Measurements from ENCODE around the gene NR4A1.

Gene NR4A1

DNA sequence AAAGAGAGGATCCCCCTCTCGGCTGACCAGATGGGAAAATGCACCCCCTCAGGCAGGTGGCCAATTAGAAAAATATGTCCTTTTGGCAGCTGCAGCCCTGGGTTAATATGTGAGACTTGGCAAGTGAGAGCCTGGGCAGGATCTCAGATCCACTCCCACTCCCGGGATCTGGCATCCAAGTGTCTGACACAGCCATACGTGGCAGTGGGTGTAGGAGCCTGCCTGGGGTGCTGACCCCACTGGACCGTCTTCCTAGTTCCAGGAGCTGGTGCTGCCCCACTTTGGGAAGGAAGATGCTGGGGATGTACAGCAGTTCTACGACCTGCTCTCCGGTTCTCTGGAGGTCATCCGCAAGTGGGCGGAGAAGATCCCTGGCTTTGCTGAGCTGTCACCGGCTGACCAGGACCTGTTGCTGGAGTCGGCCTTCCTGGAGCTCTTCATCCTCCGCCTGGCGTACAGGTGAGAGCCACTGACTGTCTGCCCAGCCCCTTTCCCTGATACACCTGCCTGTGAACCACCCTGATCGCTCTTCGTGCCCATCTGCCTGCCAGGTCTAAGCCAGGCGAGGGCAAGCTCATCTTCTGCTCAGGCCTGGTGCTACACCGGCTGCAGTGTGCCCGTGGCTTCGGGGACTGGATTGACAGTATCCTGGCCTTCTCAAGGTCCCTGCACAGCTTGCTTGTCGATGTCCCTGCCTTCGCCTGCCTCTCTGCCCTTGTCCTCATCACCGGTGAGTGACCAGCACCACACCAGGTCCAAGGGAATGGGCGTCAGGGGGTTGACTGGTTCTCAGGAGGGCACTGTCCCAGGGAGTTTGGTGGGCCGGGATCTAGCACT lies 5.8 kb downstream of the NR4A1 start:
- no peak for TF ChIP-seq EP300 (IDR thresholded peaks at IDR 0.05; ENCODE audit: borderline replicate concordance)
- TF ChIP-seq TCF12 (IDR thresholded peaks at IDR 0.05; ENCODE audit: low read depth), result no peak
- TF ChIP-seq TEAD4 (IDR thresholded peaks at IDR 0.05), result no peak
- no peak for TF ChIP-seq TAF1 (IDR thresholded peaks at IDR 0.05; ENCODE audit: low read depth)
- TF ChIP-seq CEBPB (IDR thresholded peaks at IDR 0.05), result no peak
- TF ChIP-seq, protein P1, sequence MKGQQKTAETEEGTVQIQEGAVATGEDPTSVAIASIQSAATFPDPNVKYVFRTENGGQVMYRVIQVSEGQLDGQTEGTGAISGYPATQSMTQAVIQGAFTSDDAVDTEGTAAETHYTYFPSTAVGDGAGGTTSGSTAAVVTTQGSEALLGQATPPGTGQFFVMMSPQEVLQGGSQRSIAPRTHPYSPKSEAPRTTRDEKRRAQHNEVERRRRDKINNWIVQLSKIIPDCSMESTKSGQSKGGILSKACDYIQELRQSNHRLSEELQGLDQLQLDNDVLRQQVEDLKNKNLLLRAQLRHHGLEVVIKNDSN (IDR thresholded peaks at IDR 0.05), result no peak
- TF ChIP-seq YY1 (IDR thresholded peaks at IDR 0.05; ENCODE audit: low read depth), result no peak
- no peak for TF ChIP-seq EGR1 (IDR thresholded peaks at IDR 0.05)
- TF ChIP-seq, protein P2, sequence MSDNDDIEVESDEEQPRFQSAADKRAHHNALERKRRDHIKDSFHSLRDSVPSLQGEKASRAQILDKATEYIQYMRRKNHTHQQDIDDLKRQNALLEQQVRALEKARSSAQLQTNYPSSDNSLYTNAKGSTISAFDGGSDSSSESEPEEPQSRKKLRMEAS (IDR thresholded peaks at IDR 0.05), result no peak
- TF ChIP-seq, protein P3, sequence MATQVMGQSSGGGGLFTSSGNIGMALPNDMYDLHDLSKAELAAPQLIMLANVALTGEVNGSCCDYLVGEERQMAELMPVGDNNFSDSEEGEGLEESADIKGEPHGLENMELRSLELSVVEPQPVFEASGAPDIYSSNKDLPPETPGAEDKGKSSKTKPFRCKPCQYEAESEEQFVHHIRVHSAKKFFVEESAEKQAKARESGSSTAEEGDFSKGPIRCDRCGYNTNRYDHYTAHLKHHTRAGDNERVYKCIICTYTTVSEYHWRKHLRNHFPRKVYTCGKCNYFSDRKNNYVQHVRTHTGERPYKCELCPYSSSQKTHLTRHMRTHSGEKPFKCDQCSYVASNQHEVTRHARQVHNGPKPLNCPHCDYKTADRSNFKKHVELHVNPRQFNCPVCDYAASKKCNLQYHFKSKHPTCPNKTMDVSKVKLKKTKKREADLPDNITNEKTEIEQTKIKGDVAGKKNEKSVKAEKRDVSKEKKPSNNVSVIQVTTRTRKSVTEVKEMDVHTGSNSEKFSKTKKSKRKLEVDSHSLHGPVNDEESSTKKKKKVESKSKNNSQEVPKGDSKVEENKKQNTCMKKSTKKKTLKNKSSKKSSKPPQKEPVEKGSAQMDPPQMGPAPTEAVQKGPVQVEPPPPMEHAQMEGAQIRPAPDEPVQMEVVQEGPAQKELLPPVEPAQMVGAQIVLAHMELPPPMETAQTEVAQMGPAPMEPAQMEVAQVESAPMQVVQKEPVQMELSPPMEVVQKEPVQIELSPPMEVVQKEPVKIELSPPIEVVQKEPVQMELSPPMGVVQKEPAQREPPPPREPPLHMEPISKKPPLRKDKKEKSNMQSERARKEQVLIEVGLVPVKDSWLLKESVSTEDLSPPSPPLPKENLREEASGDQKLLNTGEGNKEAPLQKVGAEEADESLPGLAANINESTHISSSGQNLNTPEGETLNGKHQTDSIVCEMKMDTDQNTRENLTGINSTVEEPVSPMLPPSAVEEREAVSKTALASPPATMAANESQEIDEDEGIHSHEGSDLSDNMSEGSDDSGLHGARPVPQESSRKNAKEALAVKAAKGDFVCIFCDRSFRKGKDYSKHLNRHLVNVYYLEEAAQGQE (IDR thresholded peaks at IDR 0.05; ENCODE audit: low read depth), result no peak

DNA sequence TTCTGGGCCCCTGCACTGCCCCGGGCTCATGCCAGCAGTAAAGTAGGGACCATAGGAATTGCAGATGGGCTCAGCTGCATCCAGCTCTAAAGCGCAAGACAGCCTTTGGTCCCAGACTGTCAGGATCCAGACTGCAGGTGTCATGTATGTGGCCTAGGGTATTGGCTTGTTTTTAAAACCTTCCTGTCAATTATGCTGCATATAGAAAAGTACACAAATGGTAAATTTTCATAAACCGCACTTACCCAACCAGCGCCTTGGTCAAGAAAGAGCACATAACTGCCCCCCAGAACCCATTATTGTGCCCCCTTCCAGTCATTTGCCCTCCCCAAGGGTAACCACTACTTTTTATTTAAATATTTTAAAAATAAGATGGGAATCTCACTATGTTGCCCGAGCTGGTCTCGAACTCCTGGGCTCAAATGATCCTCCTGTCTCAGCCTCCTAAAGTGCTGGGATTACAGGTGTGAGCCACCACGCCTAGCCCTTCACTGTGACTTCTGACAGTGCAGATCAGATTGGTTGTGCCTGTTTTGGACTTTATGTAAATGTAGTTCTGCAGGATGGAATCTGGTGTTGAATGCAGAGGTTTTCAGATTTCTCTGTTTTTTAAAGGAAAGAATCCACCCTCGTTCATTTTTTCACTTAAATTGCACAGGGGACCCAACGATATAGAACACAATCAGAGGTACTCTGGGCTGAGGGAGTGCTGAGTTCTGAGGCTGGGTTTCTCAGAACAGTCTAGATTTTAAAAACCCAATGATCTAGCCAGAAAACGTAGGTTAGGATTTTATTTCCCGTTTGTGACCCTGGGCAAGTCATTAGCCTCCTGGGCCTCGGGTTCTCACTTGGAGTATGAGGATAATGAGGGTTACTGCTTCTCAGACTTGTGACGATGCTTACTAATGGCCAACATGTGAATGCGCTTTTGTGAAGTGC lies 6.7 kb downstream of the NR4A1 start:
- TF ChIP-seq EP300 (IDR thresholded peaks at IDR 0.05; ENCODE audit: borderline replicate concordance) (no peak), EGR1 (IDR thresholded peaks at IDR 0.05) (no peak), FOXM1 (IDR thresholded peaks at IDR 0.05; ENCODE audit: borderline replicate concordance, low read depth) (no peak), TAF1 (IDR thresholded peaks at IDR 0.05; ENCODE audit: low read depth) (no peak), ZBTB7A (IDR thresholded peaks at IDR 0.05; ENCODE audit: low read depth) (no peak), YY1 (IDR thresholded peaks at IDR 0.05; ENCODE audit: low read depth) (no peak), TCF12 (IDR thresholded peaks at IDR 0.05; ENCODE audit: low read depth) (no peak), CEBPB (IDR thresholded peaks at IDR 0.05) (no peak)
- TF ChIP-seq, protein P3 (IDR thresholded peaks at IDR 0.05; ENCODE audit: low read depth), result no peak

DNA sequence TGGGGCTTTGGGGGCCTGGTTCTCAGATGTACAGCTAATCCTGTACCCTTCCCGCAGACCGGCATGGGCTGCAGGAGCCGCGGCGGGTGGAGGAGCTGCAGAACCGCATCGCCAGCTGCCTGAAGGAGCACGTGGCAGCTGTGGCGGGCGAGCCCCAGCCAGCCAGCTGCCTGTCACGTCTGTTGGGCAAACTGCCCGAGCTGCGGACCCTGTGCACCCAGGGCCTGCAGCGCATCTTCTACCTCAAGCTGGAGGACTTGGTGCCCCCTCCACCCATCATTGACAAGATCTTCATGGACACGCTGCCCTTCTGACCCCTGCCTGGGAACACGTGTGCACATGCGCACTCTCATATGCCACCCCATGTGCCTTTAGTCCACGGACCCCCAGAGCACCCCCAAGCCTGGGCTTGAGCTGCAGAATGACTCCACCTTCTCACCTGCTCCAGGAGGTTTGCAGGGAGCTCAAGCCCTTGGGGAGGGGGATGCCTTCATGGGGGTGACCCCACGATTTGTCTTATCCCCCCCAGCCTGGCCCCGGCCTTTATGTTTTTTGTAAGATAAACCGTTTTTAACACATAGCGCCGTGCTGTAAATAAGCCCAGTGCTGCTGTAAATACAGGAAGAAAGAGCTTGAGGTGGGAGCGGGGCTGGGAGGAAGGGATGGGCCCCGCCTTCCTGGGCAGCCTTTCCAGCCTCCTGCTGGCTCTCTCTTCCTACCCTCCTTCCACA lies 7.6 kb downstream of the NR4A1 start:
- TF ChIP-seq NFIC (IDR thresholded peaks at IDR 0.05) (0 out of 2 replicates have a peak, but pooled peaks have one; percentile 10), CREB1 (IDR thresholded peaks at IDR 0.05; ENCODE audit: low read depth) (no peak)

DNA sequence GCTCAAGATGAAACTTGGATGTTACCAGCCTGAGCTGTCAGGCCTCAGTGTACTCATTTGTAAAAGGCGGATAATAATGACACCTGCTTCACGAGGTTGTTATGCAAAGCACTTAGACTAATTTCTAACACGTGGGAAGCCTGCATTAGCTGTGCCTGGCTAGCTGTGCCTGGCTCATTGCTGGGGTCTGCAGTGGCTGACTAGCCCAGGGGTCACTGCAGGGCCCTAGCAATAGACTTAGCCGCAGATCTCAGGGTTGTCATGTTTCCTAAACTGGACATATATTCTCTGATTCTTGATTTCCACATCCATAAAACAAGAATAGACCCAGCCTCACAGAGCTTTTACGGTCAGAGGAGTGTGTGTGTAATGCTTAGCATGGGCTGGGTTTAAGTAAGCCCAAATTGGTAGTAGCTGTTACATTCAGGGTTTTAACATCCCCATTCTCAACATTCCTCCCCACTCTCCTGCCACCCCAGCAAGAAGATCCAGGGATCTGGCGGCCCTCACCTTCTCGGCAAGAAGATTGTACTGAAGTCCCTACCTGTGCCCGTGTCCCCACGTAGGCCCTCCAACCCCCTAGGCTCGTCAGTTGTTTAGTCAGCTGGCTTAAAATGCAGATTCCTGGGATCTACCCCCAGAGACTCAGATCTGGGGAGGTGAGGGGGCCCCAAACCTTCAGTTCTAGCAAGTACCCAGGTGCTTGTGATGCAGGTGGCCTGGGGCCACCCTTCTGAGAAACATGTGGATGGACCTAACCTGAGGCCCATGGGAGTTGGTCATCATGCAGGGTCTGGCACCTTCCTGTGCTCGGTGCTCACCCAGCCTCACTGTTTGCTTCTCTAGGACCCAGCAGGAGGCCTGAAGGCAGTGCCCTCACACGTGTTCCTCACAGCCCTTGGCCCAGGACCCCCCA lies 8.6 kb downstream of the NR4A1 start:
- TF ChIP-seq CREB1 (IDR thresholded peaks at IDR 0.05; ENCODE audit: low read depth), result no peak
- TF ChIP-seq TCF12 (IDR thresholded peaks at IDR 0.05; ENCODE audit: low read depth), result no peak
- no peak for TF ChIP-seq RAD21 (IDR thresholded peaks at IDR 0.05; ENCODE audit: low read depth)
- TF ChIP-seq EP300 (IDR thresholded peaks at IDR 0.05; ENCODE audit: borderline replicate concordance), result no peak
- TF ChIP-seq, protein P1 (IDR thresholded peaks at IDR 0.05), result no peak
